ENCODE measurements around the gene SPACA6.

The SPACA6 gene

DNA sequence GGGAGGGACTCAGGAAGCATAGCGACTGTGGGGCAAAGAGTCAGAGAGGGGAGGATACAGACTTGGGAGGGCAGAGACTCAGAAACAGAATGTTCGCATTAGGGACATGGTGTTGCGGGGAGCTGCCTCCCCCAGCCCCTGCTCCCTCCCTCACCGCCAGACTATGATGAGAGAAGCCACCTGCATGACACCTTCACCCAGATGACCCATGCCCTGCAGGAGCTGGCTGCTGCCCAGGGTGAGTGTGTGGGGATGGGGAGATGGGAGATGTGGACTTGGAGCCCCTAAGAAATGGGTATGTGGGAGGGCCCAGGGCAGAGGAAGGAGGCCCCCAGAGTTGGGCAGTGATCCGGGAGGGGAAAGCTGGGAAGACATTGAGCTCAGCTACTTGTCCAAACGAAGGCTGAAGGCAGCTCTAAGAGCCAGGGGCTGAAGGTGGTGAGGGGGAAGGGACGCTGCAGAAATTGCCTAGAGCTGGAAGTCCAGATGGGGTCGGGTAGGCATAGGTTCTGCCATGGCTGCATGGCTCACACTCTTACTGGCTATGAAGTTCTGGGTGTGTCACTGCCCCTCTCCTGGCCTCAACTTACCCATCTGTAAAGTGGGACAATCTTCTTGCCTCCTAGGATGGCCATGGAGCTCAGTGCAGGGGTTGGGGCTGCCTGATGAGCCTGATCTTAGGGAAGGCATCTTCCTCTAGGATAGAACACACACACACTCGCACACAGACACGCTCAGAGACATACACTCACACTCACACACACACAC lies 1.4 kb downstream of the SPACA6 start:
- peaks cover 73% of the 10 kb centered on the region for H3K27me3 ChIP-seq
- H3K36me3 ChIP-seq: no peaks in the 10 kb centered on the region
- TF ChIP-seq, protein P1, sequence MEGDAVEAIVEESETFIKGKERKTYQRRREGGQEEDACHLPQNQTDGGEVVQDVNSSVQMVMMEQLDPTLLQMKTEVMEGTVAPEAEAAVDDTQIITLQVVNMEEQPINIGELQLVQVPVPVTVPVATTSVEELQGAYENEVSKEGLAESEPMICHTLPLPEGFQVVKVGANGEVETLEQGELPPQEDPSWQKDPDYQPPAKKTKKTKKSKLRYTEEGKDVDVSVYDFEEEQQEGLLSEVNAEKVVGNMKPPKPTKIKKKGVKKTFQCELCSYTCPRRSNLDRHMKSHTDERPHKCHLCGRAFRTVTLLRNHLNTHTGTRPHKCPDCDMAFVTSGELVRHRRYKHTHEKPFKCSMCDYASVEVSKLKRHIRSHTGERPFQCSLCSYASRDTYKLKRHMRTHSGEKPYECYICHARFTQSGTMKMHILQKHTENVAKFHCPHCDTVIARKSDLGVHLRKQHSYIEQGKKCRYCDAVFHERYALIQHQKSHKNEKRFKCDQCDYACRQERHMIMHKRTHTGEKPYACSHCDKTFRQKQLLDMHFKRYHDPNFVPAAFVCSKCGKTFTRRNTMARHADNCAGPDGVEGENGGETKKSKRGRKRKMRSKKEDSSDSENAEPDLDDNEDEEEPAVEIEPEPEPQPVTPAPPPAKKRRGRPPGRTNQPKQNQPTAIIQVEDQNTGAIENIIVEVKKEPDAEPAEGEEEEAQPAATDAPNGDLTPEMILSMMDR (IDR thresholded peaks at IDR 0.05): no peak
- H3K9me3 ChIP-seq: no peaks in the 10 kb centered on the region
- no peak overlapping the region for H3K27ac ChIP-seq
- H3K4me3 ChIP-seq (ENCODE audit: low read depth in 1 of 2, low read length in 1 of 2): no peak overlapping the region
- H3K4me1 ChIP-seq (ENCODE audit: control insufficient read depth in 1 of 2, insufficient read depth in 1 of 2, low read depth in 1 of 2, low read length in 1 of 2): peaks cover 12 to 19% of the 10 kb centered on the region in 2 experiments

DNA sequence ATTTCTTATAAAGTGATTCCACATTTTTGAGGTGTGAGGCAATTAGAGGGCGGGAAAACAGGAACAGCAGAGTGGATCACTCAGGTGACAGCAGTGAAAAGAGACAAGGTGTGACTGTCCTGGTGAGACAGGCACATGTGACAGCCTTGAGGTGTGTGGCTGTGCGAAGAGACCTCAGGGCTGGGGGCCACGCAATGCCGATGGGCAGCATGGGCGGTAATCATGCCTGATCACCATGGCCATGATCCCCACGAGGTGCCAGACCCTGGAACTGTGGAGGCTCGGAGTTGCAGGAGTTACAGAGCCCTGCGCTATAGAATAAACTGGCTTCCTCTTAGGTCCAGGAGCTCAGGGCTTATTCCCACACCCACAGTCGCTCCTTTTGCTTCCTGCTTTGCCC lies 2.0 kb downstream of the SPACA6 start:
- TF ChIP-seq, protein P1 (IDR thresholded peaks at IDR 0.05): no peak
- peaks cover 73% of the 10 kb centered on the region for H3K27me3 ChIP-seq
- no peak overlapping the region for H3K27ac ChIP-seq
- H3K9me3 ChIP-seq: no peaks in the 10 kb centered on the region
- H3K4me1 ChIP-seq (ENCODE audit: control insufficient read depth in 1 of 2, insufficient read depth in 1 of 2, low read depth in 1 of 2, low read length in 1 of 2): peaks cover 12 to 13% of the 10 kb centered on the region in 2 experiments
- H3K4me3 ChIP-seq (ENCODE audit: low read depth in 1 of 2, low read length in 1 of 2): no peak overlapping the region
- no peaks in the 10 kb centered on the region for H3K36me3 ChIP-seq

DNA sequence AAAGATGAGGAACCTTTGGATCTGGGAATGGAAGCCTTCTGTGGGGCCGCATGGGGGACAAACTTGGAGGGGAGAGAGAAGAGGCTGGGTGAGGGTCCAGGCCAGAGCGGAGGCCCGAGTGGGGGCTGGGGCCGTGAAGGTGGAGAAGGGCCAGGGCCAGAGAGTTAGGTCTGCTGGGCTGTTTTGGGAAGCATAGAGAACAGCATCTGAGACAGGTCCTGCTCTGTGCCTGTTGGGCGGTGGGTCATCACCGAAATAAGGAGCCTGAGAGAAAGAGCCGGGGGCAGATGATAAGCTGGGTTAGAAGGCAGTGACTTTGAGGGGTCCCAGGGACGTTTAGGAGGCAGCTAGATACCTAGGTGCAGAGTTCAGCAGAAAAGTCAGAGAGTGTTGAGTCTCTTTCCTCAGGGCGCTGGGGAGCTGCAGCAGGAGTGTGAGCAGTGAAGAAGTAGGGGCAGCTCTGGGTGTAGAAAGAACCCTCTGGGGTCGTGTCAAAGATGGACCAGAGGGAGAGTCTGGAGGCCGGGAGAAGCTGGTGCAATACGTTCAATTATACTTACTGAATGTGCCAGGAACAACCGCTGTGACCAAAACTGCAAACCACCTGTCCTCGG lies 2.7 kb downstream of the SPACA6 start:
- no peak overlapping the region for H3K4me3 ChIP-seq (ENCODE audit: low read depth in 1 of 2, low read length in 1 of 2)
- H3K27me3 ChIP-seq: peaks cover 72% of the 10 kb centered on the region
- H3K36me3 ChIP-seq: no peaks in the 10 kb centered on the region
- no peak overlapping the region for H3K27ac ChIP-seq
- no peaks in the 10 kb centered on the region for H3K9me3 ChIP-seq
- TF ChIP-seq, protein P1 (IDR thresholded peaks at IDR 0.05): no peak
- peaks cover 5 to 6% of the 10 kb centered on the region in 2 experiments for H3K4me1 ChIP-seq (ENCODE audit: control insufficient read depth in 1 of 2, insufficient read depth in 1 of 2, low read depth in 1 of 2, low read length in 1 of 2)

DNA sequence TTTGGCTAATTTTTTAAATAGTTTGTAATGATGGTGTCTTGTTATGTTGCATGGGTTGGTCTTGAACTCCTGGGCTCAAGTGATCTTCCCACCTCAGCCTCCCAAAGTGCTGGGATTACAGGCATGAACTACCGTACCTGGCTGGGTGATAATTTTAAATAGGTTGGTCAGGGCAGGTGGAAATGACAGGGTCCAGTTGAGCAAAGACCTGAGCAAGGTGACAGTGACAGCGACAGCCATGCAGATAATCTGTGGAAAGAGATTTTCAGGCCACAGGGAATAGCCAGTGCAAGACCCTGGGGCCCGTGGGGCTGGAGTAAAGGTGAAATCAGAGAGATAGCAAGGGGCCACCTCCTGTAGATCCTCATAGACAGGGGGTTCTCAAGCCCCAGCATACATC lies 3.5 kb downstream of the SPACA6 start:
- Histone ChIP-seq H3K4me3 (ENCODE audit: low read depth in 1 of 2, low read length in 1 of 2) (no peak overlapping the region), H3K27me3 (peaks cover 72% of the 10 kb centered on the region), H3K27ac (no peak overlapping the region), H3K4me1 (ENCODE audit: control insufficient read depth in 1 of 2, insufficient read depth in 1 of 2, low read depth in 1 of 2, low read length in 1 of 2) (peaks cover 0 to under 1% of the 10 kb centered on the region in 2 experiments), H3K9me3 (no peaks in the 10 kb centered on the region), H3K36me3 (no peaks in the 10 kb centered on the region)
- TF ChIP-seq, protein P1 (IDR thresholded peaks at IDR 0.05): no peak

DNA sequence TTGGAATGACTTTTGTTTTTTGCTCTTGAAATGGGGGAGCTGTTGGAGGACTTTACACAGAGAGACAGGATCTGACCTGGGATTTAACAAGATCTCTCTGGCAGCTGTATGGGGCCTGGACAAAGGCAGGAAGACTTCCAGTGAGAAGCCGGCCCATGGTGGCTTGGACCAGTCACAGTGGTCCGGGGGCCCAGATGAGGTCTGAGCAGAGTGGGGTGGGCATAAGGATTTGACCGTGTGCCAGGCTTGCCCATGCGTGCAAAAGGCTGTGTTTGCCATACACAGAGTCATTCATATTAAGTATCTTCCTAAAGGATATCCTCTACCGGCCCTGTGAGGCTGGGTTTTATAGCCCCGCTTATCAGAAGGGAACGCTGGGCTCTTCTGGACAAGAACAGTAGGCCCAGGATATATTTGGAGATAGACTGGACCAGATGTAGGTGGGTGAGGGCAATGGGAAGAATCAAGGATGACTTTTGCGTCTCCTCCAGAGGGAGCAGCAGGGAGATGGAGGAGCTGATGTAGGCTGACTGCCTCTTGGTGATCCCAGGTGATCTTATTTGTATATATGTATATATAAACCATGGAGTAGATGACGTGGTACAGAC lies 4.1 kb downstream of the SPACA6 start:
- Histone ChIP-seq H3K9me3 (no peaks in the 10 kb centered on the region), H3K4me1 (ENCODE audit: control insufficient read depth in 1 of 2, insufficient read depth in 1 of 2, low read depth in 1 of 2, low read length in 1 of 2) (peaks cover 4 to 7% of the 10 kb centered on the region in 2 experiments), H3K36me3 (no peaks in the 10 kb centered on the region), H3K27ac (no peak overlapping the region), H3K27me3 (peaks cover 72% of the 10 kb centered on the region), H3K4me3 (ENCODE audit: low read depth in 1 of 2, low read length in 1 of 2) (no peak overlapping the region)
- TF ChIP-seq, protein P1 (IDR thresholded peaks at IDR 0.05): no peak

Data from neutrophil (primary cell).